ENCODE measurements around the gene MRPS24. TPM values are rescaled to one million over a fixed set of nuclear protein-coding genes. Genes with fewer than 3 reads are reported as not detected.
"Not testable (repeated sequence)": the region's sequence is repeated elsewhere in the genome, so short reads cannot be mapped to it uniquely, and the experiment has no call there.

MRPS24 gene
- total and polyA plus RNA-seq, 2 experiments from 2014 or later, result 172 to 183 TPM

- Histone ChIP-seq H3K4me1 (ENCODE audit: low read depth) (no peaks in the 10 kb centered on the region), H3K27me3 (no peaks in the 10 kb centered on the region), H3K9me3 (ENCODE audit: low read depth) (no peaks in the 10 kb centered on the region), H3K4me3 (no peak overlapping the region), H3K27ac (no peak overlapping the region), H3K36me3 (no peaks in the 10 kb centered on the region)
- no peak for TF ChIP-seq CTCF (IDR thresholded peaks at IDR 0.05; ENCODE audit: low read depth, low read length)
- DNase-seq (ENCODE audit: low read depth in 1 of 2, low spot score in 1 of 2), result peak in 1 of 2 donors; percentile 7
These were observed 34.7 kb downstream of the MRPS24 start for GRCh38 chr7:43834463-43835251.

DNA sequence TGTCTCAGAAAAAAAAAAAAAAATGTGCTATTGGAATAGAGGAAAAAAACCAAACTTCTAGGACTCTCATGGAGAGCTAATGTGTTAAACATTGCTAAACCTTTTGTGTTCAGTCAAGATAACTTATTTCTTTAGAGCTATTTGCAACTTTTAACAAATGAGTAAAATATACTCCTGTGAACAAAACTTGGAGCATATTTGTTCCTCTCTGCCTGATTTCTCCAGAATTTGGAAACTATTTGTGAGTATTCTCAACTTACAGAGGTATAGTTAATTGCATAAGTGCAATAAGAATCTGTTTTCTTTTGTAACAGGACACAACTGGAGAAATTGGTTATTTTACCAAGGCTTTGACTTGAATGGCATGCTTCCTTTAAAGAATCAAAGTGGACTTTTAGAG lies 38.4 kb downstream of the MRPS24 start:
- H3K27ac ChIP-seq; H3K9me3 ChIP-seq (ENCODE audit: low read depth); DNase-seq (ENCODE audit: low read depth in 1 of 2, low spot score in 1 of 2); H3K4me1 ChIP-seq (ENCODE audit: low read depth); H3K36me3 ChIP-seq; H3K4me3 ChIP-seq; H3K27me3 ChIP-seq: not testable (repeated sequence)

GRCh38 chr7:43825391-43825808 lies 43.9 kb downstream of the MRPS24 start:
- Histone ChIP-seq H3K27me3 (no peaks in the 10 kb centered on the region), H3K4me1 (ENCODE audit: low read depth) (no peaks in the 10 kb centered on the region), H3K36me3 (no peaks in the 10 kb centered on the region), H3K4me3 (no peak overlapping the region), H3K27ac (no peak overlapping the region), H3K9me3 (ENCODE audit: low read depth) (no peaks in the 10 kb centered on the region)
- no peak for DNase-seq (ENCODE audit: low read depth in 1 of 2, low spot score in 1 of 2)
- no peak for TF ChIP-seq CTCF (IDR thresholded peaks at IDR 0.05; ENCODE audit: low read depth, low read length)

- no peak overlapping the region for H3K27ac ChIP-seq
- no peak overlapping the region for H3K4me3 ChIP-seq
- H3K36me3 ChIP-seq, result no peaks in the 10 kb centered on the region
- H3K4me1 ChIP-seq (ENCODE audit: low read depth), result no peaks in the 10 kb centered on the region
- no peaks in the 10 kb centered on the region for H3K27me3 ChIP-seq
- no peaks in the 10 kb centered on the region for H3K9me3 ChIP-seq (ENCODE audit: low read depth)
- no peak for TF ChIP-seq CTCF (IDR thresholded peaks at IDR 0.05; ENCODE audit: low read depth, low read length)
- DNase-seq (ENCODE audit: low read depth in 1 of 2, low spot score in 1 of 2), result peak in 1 of 2 donors; percentile 12
These were observed 44.4 kb downstream of the MRPS24 start for GRCh38 chr7:43824963-43825362.

GRCh38 chr7:43824513-43824912 lies 44.8 kb downstream of the MRPS24 start:
- not testable (repeated sequence) for DNase-seq (ENCODE audit: low read depth in 1 of 2, low spot score in 1 of 2); H3K27me3 ChIP-seq; H3K4me3 ChIP-seq

DNA sequence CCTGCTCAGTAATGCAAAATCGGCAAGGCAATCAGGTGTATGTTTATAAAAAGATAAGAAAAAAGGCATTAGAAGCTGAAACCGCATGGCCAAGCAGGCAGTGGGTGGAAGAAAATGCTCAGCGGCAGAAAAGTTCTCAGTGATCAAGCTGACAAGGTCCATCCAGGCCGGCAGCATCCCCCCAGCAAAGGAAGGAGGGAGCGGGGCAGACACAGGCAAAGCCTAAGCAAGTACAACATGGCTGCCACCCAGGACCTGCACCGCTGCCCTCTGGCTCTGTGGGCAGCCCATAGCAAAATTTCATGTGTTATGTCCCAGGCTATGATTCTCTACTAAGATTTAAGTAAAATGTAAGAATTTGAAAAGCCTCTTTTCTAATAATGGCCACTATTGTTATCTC lies 45.4 kb downstream of the MRPS24 start:
- Histone ChIP-seq H3K4me3 (no peak overlapping the region), H3K27me3 (no peaks in the 10 kb centered on the region), H3K4me1 (ENCODE audit: low read depth) (no peaks in the 10 kb centered on the region), H3K9me3 (ENCODE audit: low read depth) (no peaks in the 10 kb centered on the region), H3K27ac (no peak overlapping the region), H3K36me3 (no peaks in the 10 kb centered on the region)
- DNase-seq (ENCODE audit: low read depth in 1 of 2, low spot score in 1 of 2), result no peak
- TF ChIP-seq CTCF (IDR thresholded peaks at IDR 0.05; ENCODE audit: low read depth, low read length), result no peak

More at GRCh38 chr7:43824513-43824912, 44.8 kb downstream of the MRPS24 start:
- H3K9me3 ChIP-seq (ENCODE audit: low read depth); H3K36me3 ChIP-seq; H3K4me1 ChIP-seq (ENCODE audit: low read depth); H3K27ac ChIP-seq: not testable (repeated sequence)

GRCh38 chr7:43823425-43823824 lies 45.9 kb downstream of the MRPS24 start:
- not testable (repeated sequence) for H3K9me3 ChIP-seq (ENCODE audit: low read depth); DNase-seq (ENCODE audit: low read depth in 1 of 2, low spot score in 1 of 2); H3K4me3 ChIP-seq; H3K27ac ChIP-seq; H3K4me1 ChIP-seq (ENCODE audit: low read depth); H3K36me3 ChIP-seq; H3K27me3 ChIP-seq

Other genes starting within 250 kb of the MRPS24 start
- 152 and 159 TPM in 2 replicates for gene COA1, start 140.0 kb downstream of the MRPS24 start, total RNA-seq
- 220 and 255 TPM in 2 replicates for gene COA1, start 140.0 kb downstream of the MRPS24 start, polyA plus RNA-seq
- gene BLVRA, start 110.8 kb downstream of the MRPS24 start, total RNA-seq, result 34.0 and 39.2 TPM in 2 replicates
- 79.2 and 84.4 TPM in 2 replicates for gene BLVRA, start 110.8 kb downstream of the MRPS24 start, polyA plus RNA-seq
- gene URGCP, start 37.1 kb upstream of the MRPS24 start, total RNA-seq, result 30.9 and 40.2 TPM in 2 replicates
- gene URGCP, start 37.1 kb upstream of the MRPS24 start, polyA plus RNA-seq, result 28.3 and 42.7 TPM in 2 replicates
- gene UBE2D4, start 56.9 kb upstream of the MRPS24 start, total RNA-seq, result 12.7 and 27.3 TPM in 2 replicates
- gene UBE2D4, start 56.9 kb upstream of the MRPS24 start, polyA plus RNA-seq, result 16.6 and 22.5 TPM in 2 replicates
- gene SPDYE1, start 128.4 kb upstream of the MRPS24 start, total RNA-seq, result not detected in 2 replicates
- gene SPDYE1, start 128.4 kb upstream of the MRPS24 start, polyA plus RNA-seq, result 1.6 and 1.7 TPM in 2 replicates
- gene DBNL, start 175.2 kb upstream of the MRPS24 start, total RNA-seq, result 130 TPM in 2 replicates
- 69.3 and 129 TPM in 2 replicates for gene DBNL, start 175.2 kb upstream of the MRPS24 start, polyA plus RNA-seq
- 129 and 148 TPM in 2 replicates for gene PGAM2, start 196.1 kb upstream of the MRPS24 start, total RNA-seq
- 165 and 213 TPM in 2 replicates for gene PGAM2, start 196.1 kb upstream of the MRPS24 start, polyA plus RNA-seq
- 52.5 and 95.9 TPM in 2 replicates for gene POLM, start 213.0 kb upstream of the MRPS24 start, total RNA-seq
- gene POLM, start 213.0 kb upstream of the MRPS24 start, polyA plus RNA-seq, result 25.1 and 26.7 TPM in 2 replicates
- 60.8 and 94.1 TPM in 2 replicates for gene AEBP1, start 234.8 kb upstream of the MRPS24 start, total RNA-seq
- gene AEBP1, start 234.8 kb upstream of the MRPS24 start, polyA plus RNA-seq, result 96.0 and 107 TPM in 2 replicates

Measured in cardiac muscle cell (in vitro differentiated cells and primary cell).